Right ventricle myocardium superior (tissue), 1 donor: ENCODE results near the gene SAXO2. TPM values are rescaled to one million over a fixed set of nuclear protein-coding genes. Genes with fewer than 3 reads are reported as not detected.
A peak's percentile ranks its signal among the peaks of the same experiment; 100 is the strongest.
"Not testable (repeated sequence)": the region's sequence is repeated elsewhere in the genome, so short reads cannot be mapped to it uniquely, and the experiment has no call there.

ENCODE experiments used
- ATAC-seq: fragments of 200-7000 bp; cut with Tn5 transposase; one replicate; pipeline ENCODE4 v1.9.1; 2020; ENCODE audit warnings: mild to moderate bottlenecking; ENCODE audit not compliant: poor library complexity
- DNase-seq: peaks from one replicate; pipeline ENCODE4 v3.0.0-alpha.2; 2020
- intact Hi-C: fragments of 100-400 bp; cut with DNase I; formaldehyde crosslinking; loops from one replicate; pipeline ENCODE4 v1.11.2; 2022
- total RNA-seq: library from RNA; stranded (reverse); fragmentation: NEBNext Ultra II Directional; extraction: Animal tissue kit (Norgen Biotek cat#: 25700); gene quantifications from one replicate; pipeline ENCODE4 v1.2.1, GENCODE V29; 2021
- donor health status: DM: no; HTN: yes; CAD: no; lungs with severe emphysema.

The SAXO2 gene
- total RNA-seq, 1 donor from 2014 or later = 3.0 TPM

DNA sequence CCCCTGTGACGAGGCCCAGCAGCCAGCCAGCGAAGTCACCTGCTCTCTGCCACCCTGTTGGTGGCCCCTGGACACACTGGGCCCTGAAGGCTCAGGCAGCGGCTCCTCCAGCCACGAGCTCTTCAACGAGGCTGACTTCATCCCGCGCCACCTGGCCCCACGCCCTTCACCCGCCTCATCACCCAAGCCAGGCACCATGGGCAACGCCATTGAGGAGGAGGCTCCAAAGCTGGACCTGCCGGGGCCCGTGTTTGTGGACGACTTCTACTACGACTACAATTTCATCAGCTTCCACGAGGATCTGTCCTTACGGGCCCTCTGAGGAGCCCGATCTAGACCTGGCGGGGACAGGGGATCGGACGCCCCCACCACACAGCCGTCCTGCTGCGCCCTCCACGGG, 64.3 kb downstream of the SAXO2 start:
- DNase-seq = peak; percentile 26
- ATAC-seq = not testable (repeated sequence)

DNA sequence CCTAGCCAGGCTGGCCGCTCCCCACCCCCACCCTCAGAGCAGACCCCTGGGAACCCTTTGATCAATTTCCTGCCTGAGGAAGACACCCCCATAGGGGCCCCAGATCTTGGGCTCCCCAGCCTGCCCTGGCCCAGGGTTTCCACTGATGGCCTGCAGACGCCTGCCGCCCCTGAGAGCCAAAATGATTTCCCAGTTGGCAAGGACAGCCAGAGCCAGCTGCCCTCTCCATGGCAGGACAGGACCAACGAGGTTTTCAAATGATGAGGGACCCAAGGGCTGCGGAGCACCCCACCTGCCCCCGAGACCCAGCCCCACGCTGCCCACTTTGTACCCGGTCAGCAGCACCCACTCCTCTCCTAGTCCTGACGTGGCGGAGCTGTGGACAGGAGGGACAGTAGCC, 64.8 kb downstream of the SAXO2 start:
- peak; percentile 12 for DNase-seq
- intact Hi-C loops, ATAC-seq: not testable (repeated sequence)

More for the DNA sequence above, 64.3 kb downstream of the SAXO2 start:
- intact Hi-C loops = not testable (repeated sequence)

DNA sequence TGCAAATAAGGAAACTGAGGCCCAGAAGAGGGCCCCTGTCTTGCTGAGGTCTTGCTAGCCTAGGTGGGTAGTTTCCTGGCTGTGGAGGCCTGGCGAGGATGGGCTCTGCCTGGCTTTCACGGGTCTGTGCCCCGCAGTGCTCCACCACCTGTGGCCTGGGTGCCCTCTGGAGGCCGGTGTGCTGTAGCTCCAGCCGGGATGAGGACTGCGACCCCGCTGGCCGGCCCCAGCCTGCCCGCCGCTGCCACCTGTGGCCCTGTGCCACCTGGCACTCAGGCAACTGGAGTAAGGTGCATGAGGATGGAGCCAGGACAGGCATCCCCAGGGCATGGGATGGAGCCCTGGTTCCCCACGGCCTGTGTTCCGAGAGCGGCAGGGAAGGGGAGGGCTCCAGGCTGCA, 66.4 kb downstream of the SAXO2 start:
- peak; percentile 4 for ATAC-seq
- DNase-seq = peak; percentile 21
- intact Hi-C loops = not testable (repeated sequence)

DNA sequence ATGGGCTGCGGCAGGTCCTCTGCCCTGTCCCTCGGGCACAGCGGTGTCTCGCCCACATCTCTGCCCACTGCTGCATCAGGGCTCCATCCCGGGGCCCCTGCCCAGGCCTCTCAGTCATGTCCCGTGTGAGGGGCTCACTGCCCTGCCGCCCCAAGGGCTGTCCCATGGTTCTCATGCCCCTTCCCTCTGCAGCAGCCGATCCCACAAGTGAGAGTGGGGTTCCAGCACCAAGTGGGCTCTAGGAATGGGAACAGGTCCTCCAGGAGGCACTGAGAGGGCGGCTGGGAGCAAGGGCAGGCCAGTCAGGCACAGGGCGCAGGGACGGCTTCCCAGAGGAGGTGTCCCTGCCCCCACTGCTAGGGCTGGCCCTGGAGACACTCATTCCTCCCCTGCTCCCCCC, 68.3 kb downstream of the SAXO2 start:
- DNase-seq = peak; percentile 15
- ATAC-seq, intact Hi-C loops: not testable (repeated sequence)

DNA sequence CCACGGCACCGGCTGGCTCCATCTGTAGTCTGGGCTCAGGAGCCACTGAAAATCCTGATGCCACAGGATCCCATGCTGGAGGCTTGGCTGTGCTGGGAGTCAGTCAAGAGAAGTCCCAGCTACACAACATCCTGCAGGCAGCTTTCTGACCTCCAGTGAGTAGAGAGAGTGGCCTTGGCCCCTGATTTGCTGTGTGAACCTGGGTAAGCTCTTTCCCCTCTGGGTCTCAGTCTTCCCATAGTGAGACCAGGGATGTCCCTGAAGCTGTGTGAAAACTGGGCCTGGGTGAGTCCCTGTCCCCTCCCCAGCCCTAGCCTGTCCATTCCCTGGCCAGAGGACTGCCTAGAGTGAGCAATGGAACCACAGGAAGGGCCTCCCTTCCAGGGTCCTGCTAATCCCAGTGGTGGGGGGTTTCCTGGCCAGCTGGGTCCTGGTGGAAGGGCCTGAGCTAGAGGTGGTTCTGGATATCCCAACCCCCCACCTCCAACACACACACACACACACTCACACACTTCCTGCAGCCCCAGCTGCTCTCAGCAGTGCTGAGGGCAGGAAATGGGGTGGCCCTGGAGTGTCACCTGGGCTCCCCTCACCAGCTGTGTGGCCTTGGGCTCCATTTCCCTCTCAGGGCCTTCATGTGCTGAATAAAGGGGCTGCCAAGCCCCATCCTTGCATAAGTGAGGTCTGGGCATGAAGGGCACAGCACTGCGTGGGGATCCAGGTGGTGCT, 69.1 kb downstream of the SAXO2 start:
- ATAC-seq, intact Hi-C loops: not testable (repeated sequence)
- peak; percentile 9 for DNase-seq

DNA sequence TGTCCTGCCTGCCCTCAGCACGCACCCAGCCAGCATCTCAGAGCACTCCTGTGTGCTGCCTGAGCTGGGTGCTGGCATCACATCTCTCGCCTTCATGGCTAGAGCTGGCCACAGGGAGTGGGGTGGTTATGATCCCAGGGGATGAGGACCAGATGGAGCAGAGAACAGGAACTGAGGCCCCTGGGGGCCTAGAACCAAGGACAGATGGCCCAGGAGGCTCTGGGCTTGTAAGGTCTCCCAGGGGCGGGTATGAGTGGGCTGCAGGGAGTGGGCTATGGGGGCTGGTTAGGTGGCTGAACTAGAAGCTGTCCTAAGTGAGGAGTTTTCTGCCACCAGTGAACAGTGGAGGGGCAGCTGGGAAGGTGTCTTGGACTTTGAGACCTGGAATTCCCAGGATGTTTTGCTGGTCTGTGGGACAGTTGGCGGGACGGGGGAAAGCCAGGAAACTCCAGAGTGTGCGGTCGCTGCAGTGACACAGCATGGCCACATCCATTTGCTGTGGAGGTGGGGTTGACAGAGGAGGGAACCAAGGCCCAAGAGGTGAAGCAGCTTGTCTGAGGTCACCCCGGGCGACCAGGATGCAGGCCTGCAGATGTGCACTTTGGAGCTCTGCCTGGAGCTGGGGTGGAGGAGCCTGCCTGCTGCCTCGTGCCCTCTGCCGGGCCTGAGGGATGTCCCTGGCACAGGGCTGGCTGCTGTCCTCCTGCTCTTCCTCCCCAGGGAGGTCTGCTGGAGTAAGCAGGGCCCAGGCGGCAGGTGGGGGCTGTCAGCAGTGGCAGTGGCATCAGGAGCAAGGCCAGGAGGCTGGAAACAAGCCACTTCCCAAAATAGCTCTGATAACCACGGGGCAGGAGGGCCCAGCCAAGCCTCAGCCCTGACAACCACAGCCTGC, 70.3 kb downstream of the SAXO2 start:
- DNase-seq (peak; percentile 85), ATAC-seq (peak; percentile 90)
- intact Hi-C loops = not testable (repeated sequence)

DNA sequence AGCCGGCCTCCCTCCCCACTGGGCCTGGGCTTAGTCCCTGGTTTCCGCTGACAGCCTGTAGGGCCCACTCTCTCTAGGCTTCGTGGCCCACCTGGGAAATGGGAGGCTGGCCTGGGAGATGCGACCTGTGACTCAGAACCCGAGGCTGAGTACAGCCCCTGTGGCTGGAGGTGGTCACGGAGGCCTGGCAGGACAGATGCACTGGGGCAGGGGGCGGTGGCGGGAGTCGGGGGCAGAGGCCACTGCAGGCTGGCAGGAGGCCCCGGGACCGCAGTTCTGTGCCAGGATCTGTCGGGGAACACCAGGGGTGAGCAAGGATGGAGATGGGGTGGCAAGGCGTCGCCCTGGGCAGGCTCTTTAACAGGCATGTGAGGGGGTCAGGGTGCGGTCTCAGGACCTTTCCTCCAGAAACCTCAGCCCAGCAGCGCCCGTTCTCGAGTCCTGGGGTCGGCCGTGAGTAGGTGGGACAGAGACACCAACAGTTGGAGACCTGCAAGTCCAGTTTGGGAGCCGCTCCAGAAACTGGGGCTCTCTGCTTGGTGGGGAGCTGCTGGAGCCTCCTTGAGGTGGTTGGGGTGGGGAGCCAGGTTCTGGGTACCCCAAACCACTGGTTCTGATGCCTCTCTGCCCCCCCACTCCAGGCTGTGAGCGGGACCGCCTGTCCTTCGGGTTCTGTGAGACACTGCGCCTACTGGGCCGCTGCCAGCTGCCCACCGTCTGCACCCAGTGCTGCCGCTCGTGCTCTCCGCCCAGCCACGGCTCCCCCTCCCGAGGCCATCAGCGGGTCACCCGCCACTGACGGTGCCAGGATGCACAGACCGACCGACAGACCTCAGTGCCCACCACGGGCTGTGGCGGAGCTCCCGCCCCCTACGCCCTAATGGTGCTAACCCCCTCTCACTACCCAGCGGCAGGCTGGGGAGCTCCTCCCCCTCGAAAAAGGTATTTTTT, 71.3 kb downstream of the SAXO2 start:
- ATAC-seq (peak; percentile 2), DNase-seq (peak; percentile 44)
- intact Hi-C loops = not testable (repeated sequence)

Other genes starting within 250 kb of the SAXO2 start
- gene MEX3B, start 216.8 kb upstream of the SAXO2 start, total RNA-seq = 3.5 TPM
- gene EFL1, start 84 bp upstream of the SAXO2 start, total RNA-seq = 14.9 TPM
- gene GOLGA6L10, start 86.7 kb downstream of the SAXO2 start, total RNA-seq = 0.11 TPM
- gene GOLGA6L9, start 167.0 kb downstream of the SAXO2 start, total RNA-seq = 1.0 TPM